Stimulated activated CD4-positive, alpha-beta T cell treated with anti-CD3 and anti-CD28 coated beads, Interleukin-1b, Interleukin-23, amount 100 ng/mL, for 1 hour (primary cell): Measurements from ENCODE around the gene TMEM169.
"Not testable (repeated sequence)": the region's sequence is repeated elsewhere in the genome, so short reads cannot be mapped to it uniquely, and the experiment has no call there.

Experiments
- DNase-seq, 2 donors: peaks; one replicate each; pipeline ENCODE4 v3.0.0-alpha.2; 2020; ENCODE audit warnings: low read depth in 2 of 2

The TMEM169 gene

DNA sequence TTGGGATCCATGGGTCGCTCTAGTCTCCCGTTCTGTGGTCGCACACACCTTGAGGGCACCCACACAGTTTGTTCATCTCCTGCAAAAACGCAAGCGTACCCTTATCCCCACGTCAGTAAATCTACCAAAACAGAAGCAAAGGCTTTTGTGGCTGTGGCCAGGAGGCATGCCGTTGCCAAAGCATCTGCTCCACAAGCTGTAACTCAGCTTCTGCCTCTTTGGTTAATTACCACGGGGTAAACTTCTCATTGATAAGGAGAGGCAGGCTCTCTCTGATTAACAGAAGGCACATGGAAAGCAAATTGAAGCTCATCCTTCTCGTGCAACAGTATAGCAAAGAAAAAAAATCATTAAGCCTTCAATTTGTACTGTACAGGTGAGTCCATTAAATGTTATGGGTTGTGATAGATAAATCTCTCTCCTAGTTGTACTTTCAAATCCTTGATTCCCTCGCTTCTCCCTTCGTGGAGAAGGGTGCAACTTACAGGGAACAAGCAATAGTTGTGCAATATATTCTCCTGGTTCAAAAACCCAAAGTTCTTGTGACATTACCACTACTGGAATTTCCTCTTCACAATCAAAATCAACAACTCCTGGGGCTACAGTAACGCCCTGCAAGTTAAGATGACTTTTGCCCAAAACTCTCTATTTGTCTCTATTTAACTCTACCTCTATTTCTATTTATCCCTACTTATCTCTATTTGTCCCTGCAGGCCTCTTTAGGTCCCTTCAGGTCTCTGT, 10.4 kb upstream of the TMEM169 start:
- no peak for DNase-seq

DNA sequence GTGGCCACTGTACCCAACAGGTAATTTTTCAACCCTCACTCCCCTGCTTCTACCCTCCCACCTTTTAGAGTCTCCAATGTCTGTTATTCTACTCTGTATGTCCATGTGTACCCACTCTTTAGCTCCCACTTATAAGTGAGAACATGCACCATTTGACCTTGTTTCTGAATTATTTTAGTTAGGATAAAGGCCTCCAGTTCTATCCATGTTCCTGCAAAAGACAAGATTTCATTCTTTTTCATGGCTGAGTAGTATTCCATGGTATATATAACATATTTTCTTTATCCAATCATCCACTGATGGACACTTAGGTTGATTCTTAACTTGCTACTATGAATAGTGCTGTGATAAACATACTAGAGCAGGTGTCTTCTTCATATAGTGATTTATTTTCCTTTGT, 9.2 kb upstream of the TMEM169 start:
- no peak for DNase-seq

DNA sequence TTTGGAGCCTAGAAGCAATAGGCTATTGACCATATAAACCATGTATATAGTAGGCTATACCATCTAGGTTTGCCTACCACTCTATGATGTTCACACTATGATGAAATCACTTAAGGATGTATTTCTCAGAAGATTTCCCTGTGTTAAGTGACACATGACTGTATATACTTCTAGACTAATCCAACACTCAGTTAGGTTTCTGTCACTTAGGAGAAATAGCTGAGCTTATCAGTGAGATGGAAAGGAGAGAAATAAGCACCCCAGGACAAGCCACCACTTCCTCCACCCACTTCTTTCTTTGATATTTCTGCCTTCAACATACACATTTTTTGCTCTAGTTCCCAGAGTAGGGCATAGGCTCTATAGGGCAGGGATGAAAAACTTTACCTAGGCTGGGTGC, 7.9 kb upstream of the TMEM169 start:
- no peak for DNase-seq

DNA sequence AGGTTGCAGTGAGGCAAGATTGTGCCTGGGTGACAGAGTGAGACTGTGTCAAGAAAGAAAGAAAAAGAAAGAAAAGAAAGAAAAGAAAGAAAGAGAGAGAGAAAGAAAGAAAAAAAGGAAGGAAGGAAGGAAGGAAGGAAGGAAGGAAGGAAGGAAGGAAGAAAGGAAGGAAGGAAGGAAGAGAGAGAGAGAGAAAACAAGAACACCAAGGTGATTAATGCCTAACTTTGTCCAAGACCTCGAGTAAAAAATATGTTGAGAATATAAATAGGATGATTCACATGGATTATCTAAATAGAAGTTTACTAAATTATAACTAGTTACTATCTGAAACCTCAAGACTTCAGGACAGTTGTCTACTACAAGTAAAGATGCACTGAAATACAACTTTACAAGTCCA, 7.3 kb upstream of the TMEM169 start:
- DNase-seq: no peak

GRCh38 chr2:216074794-216075193, 6.9 kb upstream of the TMEM169 start:
- DNase-seq: no peak

DNA sequence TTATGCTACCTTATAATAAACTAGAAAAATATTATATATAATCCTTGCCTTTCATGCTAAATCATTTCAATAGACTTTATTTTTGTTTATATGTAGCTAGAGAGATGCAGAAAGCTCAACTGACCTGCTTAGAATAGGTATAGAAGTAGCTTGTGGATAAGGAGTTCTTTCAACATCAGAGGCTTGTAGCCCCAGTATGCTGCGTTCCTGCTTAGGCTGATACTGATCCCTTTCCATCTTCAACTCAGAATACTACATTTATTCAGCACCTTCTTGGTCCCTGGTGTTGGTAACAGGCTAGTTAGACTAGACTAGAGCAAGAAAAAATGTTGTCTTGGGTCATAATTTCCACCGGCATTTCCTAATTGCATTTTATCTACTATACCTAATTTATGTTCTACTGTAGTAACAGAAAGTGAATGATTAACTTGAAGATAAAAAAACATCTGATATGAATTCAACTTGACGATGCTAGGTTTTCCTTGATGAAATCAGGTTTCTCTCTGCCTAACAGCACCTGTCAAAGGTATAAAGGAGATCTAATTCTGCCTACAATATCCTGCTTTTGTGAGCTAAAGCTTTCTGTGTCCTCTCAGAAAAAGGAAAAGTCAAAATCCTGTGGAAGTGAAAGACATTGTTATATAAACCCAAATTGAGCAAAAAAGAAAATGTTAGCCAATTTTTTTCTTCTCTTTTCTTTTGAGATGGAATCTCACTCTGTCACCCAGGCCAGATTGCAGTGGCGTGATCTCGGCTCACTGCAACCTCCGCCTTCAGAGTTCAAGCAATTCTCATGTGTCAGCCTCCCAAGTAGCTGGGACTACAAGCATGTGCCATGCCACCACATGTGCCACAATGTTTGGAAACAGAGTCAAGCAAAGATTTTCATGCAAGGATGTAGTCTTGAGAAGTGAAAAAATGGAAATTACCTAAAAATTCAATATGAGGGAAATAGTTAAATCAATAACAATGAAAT, 5.9 kb upstream of the TMEM169 start:
- no peak for DNase-seq

DNA sequence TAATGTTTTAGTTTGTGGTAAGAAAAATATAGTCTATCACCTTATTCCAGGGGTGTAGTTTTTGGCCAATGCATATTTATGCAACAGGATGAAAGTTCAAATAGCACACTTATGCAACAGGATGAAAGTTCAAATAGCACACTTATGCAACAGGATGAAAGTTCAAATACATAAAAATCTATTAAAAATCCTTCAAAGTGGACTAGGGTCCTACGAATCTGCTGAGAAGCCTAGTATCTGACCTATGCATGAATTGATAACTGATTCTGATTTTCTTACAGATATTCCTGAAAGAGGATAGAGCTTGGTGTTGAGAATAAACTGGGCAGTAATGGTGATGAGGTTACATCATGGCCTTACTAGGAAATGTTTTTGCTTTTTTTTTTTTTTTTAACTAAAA, 2.9 kb upstream of the TMEM169 start:
- DNase-seq: no peak

- DNase-seq: not testable (repeated sequence)
Observed at GRCh38 chr2:216080048-216080447, 1.7 kb upstream of the TMEM169 start.

- no peak for DNase-seq
Observed at GRCh38 chr2:216081012-216081411, 707 bp upstream of the TMEM169 start.

DNA sequence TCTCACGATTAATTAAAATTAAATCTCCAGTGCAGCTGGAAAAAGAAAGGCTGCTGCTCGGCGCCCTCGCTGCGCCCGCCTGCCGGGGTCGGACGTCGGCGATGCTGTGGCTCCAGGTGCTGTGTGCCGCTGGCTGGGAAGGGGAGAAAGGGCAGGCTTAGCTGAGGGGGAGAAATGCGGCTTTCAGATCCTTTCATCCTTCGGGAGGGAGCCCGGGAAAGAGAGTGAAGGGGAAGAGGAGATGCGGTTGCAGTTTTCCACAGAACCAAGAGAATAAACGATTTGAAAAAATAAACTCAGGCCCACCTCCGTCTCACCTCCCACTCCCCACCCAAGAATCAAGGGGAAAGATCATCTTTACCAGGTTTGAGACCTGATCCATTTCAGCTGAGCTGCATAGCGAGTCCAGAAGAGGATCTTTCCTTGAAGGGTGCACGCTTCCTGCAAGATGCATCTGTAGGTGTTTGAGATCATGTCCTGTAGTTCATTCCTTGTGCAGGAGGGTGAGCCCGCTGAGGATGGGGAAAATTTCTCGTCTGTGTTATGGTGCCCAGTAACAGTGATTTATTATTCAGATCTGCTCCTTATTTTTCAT, 495 bp downstream of the TMEM169 start:
- DNase-seq: no peak

GRCh38 chr2:216082805-216083204, 1.1 kb downstream of the TMEM169 start:
- no peak for DNase-seq

DNA sequence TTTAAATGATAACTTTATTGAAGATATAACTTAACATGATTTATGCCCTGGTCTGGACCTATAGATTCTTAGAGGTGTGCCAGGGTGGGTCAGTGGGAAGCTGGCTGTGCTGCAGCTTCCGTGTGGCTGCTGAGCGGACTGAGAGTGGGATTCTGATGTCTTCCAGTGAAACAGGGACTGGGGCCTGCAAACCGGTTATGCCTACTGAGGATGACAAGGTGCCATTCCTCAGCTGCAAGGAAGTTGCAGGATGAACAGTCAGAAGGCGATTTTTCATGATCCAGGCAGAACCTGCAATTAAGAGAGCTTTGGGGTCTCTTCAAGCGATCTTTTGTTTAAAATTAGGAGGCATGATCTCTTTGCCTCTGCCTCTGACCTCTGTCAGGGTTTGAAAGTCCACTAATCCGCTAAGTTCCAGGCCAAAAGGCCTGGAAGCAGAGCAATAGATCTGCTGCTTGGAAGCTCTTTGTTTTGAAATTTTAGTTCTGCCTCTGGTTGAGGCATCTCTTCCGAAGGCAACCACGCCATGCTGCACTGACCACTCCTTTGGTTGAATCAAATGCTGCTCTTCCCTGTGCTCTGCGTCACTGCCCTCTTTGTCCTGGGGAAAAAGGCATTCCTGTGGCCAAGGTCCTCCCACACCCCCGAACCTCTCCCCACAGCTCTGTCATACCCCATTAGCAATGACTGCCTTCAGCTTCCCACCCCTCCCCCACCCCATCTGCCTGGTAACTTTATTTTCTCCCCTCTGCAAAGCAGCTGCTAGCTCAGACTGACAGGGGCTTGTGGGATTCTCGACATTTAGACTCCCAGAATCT, 2.0 kb downstream of the TMEM169 start:
- DNase-seq: no peak

DNA sequence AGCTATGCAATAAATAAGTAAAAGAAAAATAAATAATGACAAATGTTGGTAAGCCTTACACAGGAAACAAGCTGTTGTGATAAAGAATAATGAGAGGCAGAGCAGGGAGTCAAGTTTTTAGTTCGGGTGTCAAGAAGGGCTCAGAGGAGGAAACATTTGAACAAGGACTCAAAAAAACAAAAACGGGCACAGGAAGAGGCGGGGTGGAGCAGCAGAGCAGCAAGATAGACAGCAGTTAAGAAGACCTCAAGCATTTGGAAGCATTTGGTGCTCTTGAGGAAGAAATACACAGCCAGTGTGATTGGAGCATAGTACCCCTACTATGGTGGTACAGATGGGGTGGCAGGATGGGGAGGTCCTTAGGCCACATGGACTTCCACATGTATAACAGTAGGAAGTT, 2.8 kb downstream of the TMEM169 start:
- no peak for DNase-seq

DNA sequence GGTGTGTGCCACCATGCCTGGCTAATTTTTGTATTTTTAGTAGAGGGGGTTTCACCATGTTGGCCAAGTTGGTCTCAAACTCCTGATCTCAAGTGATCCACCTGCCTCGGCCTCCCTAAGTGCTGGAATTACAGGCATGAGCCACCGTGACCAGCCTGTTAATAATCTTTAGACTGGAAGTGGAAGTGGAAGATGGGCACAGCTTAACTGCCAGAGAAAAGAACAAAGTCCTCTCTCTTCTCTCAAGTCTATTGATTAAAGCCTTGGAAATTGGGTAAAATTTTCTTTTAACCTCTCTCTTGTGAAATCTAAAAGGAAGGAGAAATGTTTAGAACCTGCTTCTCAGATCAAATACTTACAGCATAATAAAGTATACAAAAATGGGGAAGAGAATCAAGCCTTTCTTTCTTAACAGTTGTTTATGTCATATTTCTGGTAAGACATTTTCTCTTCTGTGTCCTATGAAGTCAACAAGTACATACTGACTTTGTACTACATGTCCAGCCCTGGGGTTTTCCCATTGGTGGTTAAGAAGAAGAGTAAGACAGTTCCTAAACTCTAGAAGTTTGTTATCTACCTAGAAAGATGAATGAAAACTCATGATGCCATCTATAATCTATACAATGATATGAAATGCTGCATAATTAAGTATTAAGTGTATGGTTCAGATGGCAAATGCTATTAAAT, 4.6 kb downstream of the TMEM169 start:
- DNase-seq: no peak

GRCh38 chr2:216090369-216090786, 8.7 kb downstream of the TMEM169 start:
- no peak for DNase-seq

- DNase-seq: no peak
Observed at GRCh38 chr2:216092646-216093045, 10.9 kb downstream of the TMEM169 start.

DNA sequence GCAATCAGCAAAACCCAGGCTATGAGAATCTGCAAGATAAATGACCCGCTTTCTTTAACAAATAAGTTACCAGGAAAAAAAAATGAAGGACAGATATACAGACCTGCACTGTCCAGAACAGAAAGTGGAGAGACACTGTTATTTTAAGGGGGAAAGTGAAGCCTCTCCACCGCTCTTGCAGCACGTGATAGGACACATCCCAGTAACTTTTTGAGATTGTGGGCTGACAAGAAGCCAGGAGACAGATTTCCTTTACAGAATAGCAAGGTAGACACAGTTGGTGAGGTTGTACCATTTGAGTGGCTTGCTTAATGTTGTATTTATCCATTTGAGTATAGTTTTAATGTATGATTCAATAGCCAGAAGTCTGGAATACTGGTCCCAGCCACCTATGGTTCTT, 13.0 kb downstream of the TMEM169 start:
- no peak for DNase-seq

GRCh38 chr2:216098421-216099334, 17.0 kb downstream of the TMEM169 start:
- no peak for DNase-seq

- no peak for DNase-seq
Observed at GRCh38 chr2:216101109-216101508, 19.4 kb downstream of the TMEM169 start.

- no peak for DNase-seq
Observed at GRCh38 chr2:216103213-216103612, 21.5 kb downstream of the TMEM169 start.
